ENCODE data around the gene ICOSLG. TPM values are rescaled to one million over a fixed set of nuclear protein-coding genes. Genes with fewer than 3 reads are reported as not detected.

The ICOSLG gene
- total RNA-seq, 2 donors from 2014 or later: 5.3 to 5.8 TPM

DNA sequence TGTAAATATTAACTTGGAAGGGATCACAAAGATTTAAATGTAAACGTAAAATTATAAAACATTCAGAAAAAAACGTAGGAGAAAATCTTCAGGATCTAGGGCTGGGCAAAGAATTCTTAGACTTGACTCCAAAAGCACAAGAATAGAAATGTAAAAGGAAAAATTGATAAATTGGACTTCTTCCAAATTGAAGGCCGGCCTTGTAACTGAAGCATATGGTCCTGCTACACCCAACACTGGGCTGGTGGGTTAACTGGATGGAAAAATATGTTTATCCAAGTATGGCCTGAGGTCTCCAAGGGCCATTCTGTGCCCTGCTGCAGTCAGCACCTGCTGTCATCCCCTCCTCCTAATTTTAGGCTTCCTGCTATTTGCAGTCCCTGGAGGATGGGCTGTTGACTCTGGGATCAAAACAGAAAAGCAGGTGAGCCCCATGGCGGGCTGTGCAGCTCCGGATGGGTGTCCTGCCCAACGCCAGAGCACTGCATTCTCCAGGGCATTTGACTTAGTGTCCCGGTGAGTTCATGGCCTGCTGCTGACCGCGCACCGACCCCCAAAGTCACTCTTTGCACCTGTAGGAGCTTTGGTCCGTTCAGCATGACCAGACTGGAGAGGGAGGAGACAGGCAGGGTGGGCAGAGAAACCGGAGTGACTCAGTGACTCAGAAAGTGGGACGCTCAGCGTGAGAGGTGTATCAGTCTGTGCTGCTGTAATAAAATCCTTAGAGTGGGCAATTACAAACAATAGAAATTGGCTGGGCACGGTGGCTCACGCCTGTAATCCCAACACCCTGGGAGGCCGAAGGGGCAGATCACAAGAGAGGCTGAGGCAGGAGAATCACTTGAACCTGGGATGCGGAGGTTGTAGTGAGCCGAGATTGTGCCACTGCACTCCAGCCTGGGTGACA, 38.9 kb upstream of the ICOSLG start:
- no peaks in the 10 kb centered on the region for H3K9me3 ChIP-seq (ENCODE audit: control insufficient read depth, low read length)
- H3K27me3 Mint-ChIP-seq (ENCODE audit: insufficient read depth): no peaks in the 10 kb centered on the region
- DNase-seq: no peak
- H3K4me3 ChIP-seq (ENCODE audit: low read length): no peak overlapping the region
- peaks cover 4% of the 10 kb centered on the region for H3K9me3 Mint-ChIP-seq
- TF ChIP-seq, protein P1, sequence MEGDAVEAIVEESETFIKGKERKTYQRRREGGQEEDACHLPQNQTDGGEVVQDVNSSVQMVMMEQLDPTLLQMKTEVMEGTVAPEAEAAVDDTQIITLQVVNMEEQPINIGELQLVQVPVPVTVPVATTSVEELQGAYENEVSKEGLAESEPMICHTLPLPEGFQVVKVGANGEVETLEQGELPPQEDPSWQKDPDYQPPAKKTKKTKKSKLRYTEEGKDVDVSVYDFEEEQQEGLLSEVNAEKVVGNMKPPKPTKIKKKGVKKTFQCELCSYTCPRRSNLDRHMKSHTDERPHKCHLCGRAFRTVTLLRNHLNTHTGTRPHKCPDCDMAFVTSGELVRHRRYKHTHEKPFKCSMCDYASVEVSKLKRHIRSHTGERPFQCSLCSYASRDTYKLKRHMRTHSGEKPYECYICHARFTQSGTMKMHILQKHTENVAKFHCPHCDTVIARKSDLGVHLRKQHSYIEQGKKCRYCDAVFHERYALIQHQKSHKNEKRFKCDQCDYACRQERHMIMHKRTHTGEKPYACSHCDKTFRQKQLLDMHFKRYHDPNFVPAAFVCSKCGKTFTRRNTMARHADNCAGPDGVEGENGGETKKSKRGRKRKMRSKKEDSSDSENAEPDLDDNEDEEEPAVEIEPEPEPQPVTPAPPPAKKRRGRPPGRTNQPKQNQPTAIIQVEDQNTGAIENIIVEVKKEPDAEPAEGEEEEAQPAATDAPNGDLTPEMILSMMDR (conservative IDR thresholded peaks at IDR 0.05): no peak
- H3K4me3 Mint-ChIP-seq: no peak overlapping the region
- H3K27ac ChIP-seq (ENCODE audit: low read depth, low read length): no peak overlapping the region
- H3K36me3 Mint-ChIP-seq (ENCODE audit: low read depth): no peaks in the 10 kb centered on the region
- H3K27ac Mint-ChIP-seq: no peak overlapping the region
- no peaks in the 10 kb centered on the region for H3K27me3 ChIP-seq (ENCODE audit: control insufficient read depth, insufficient read depth, low read length, poor library complexity, severe bottlenecking)
- H3K36me3 ChIP-seq (ENCODE audit: control insufficient read depth, insufficient read depth, low read length): no peaks in the 10 kb centered on the region
- H3K4me1 ChIP-seq (ENCODE audit: control insufficient read depth, insufficient read depth, low read length): peaks cover 20% of the 10 kb centered on the region
- WGBS, 2 experiments (ENCODE audit: insufficient coverage in 1 of 2, insufficient read length in 1 of 2): 86 to 92% methylated on average over 11 to 19 of the region's 19 CpGs
- no peak overlapping the region for H3K9ac ChIP-seq (ENCODE audit: extremely low read depth, low read length, poor library complexity, severe bottlenecking)
- peaks cover 29% of the 10 kb centered on the region for H3K4me1 Mint-ChIP-seq

DNA sequence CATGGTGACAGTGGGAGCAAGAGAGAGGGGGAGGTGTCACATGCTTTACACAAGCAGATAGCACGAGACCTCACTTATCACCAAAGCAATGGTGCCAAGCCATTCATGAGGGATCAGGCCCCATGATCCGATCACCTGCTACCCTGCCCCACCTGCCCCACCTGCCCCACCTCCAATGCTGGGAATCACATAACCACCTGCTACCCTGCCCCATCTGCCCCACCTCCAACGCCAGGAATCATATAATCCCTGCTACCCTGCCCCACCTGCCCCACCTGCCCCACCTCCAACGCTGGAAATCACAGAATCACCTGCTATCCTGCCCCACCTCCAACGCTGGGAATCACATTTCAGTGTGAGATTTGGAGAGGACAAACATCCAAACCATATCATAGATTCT, 34.3 kb upstream of the ICOSLG start:
- no peaks in the 10 kb centered on the region for H3K27me3 Mint-ChIP-seq (ENCODE audit: insufficient read depth)
- peaks cover 9% of the 10 kb centered on the region for H3K4me1 Mint-ChIP-seq
- 67% methylated on average over 4 of the region's 5 CpGs; no CpG with 5 or more reads in 1 of the 2 experiments for WGBS, 2 experiments (ENCODE audit: insufficient coverage in 1 of 2, insufficient read length in 1 of 2)

DNA sequence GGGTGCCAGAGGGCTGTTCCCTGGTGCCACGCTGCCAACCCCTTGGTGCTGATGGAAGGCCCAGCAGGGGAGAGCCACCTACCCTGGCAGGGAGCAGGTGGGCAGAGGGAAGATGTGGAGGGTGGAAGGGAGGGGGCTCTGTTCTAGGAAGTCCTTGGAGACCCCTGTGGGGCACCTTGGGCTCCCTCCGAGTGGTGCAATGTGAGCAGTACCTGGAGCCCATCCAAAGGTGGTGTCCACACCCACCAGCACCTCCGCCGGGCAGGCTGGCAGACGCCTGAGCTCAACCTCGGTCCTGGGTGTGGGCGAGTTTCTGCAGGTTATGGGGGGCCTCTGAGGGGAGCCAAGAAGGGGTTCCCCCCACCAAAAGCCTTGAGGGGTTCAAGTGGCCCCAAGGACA, 32.3 kb upstream of the ICOSLG start:
- no peaks in the 10 kb centered on the region for H3K36me3 ChIP-seq (ENCODE audit: control insufficient read depth, insufficient read depth, low read length)
- peaks cover 4% of the 10 kb centered on the region for H3K9me3 Mint-ChIP-seq
- no peak for DNase-seq
- H3K4me3 Mint-ChIP-seq: no peak overlapping the region
- 91 to 96% methylated on average over 6 to 7 of the region's 7 CpGs for WGBS, 2 experiments (ENCODE audit: insufficient coverage in 1 of 2, insufficient read length in 1 of 2)
- H3K27me3 ChIP-seq (ENCODE audit: control insufficient read depth, insufficient read depth, low read length, poor library complexity, severe bottlenecking): no peaks in the 10 kb centered on the region
- H3K27ac Mint-ChIP-seq: no peak overlapping the region
- no peak overlapping the region for H3K27ac ChIP-seq (ENCODE audit: low read depth, low read length)
- H3K9ac ChIP-seq (ENCODE audit: extremely low read depth, low read length, poor library complexity, severe bottlenecking): no peak overlapping the region
- H3K4me1 ChIP-seq (ENCODE audit: control insufficient read depth, insufficient read depth, low read length): no peaks in the 10 kb centered on the region
- H3K9me3 ChIP-seq (ENCODE audit: control insufficient read depth, low read length): no peaks in the 10 kb centered on the region
- no peaks in the 10 kb centered on the region for H3K36me3 Mint-ChIP-seq (ENCODE audit: low read depth)
- H3K27me3 Mint-ChIP-seq (ENCODE audit: insufficient read depth): no peaks in the 10 kb centered on the region
- no peak overlapping the region for H3K4me3 ChIP-seq (ENCODE audit: low read length)
- H3K4me1 Mint-ChIP-seq: peaks cover 5% of the 10 kb centered on the region
- TF ChIP-seq, protein P1 (conservative IDR thresholded peaks at IDR 0.05): no peak

More for the DNA sequence above, 34.3 kb upstream of the ICOSLG start:
- TF ChIP-seq, protein P1 (conservative IDR thresholded peaks at IDR 0.05): no peak
- Histone ChIP-seq H3K27me3 (ENCODE audit: control insufficient read depth, insufficient read depth, low read length, poor library complexity, severe bottlenecking) (no peaks in the 10 kb centered on the region), H3K36me3 (ENCODE audit: control insufficient read depth, insufficient read depth, low read length) (no peaks in the 10 kb centered on the region), H3K27ac (ENCODE audit: low read depth, low read length) (no peak overlapping the region), H3K9ac (ENCODE audit: extremely low read depth, low read length, poor library complexity, severe bottlenecking) (no peak overlapping the region), H3K4me3 (ENCODE audit: low read length) (no peak overlapping the region), H3K9me3 (ENCODE audit: control insufficient read depth, low read length) (no peaks in the 10 kb centered on the region), H3K4me1 (ENCODE audit: control insufficient read depth, insufficient read depth, low read length) (no peaks in the 10 kb centered on the region)
- no peak overlapping the region for H3K27ac Mint-ChIP-seq
- H3K9me3 Mint-ChIP-seq: peaks cover 4% of the 10 kb centered on the region
- no peak overlapping the region for H3K4me3 Mint-ChIP-seq
- DNase-seq: no peak
- H3K36me3 Mint-ChIP-seq (ENCODE audit: low read depth): no peaks in the 10 kb centered on the region

Measured in endodermal cell (in vitro differentiated cells).